Kasumi-1 (cell line): ENCODE results near the gene TTK.

Source experiments
- DNase-seq, 2 experiments: peaks; one replicate each; lab custom pipeline; 2025; lab: John Stamatoyannopoulos, UW

The TTK gene

GRCh38 chr6:80004173-80005072 is at the start of gene TTK:
Gene TTK (plus strand): TSS chr6:80004649. CDS start chr6:80005844, 1,195 bp downstream.
- peak; percentile 99 for DNase-seq

GRCh38 chr6:79954849-79955248 is 49.6 kb upstream of the TTK start:
- peak; percentile 25 to 29 for DNase-seq

- DNase-seq = no peak
Measured at GRCh38 chr6:79964607-79965081, 39.8 kb upstream of the TTK start.

GRCh38 chr6:79967178-79967577 is 37.3 kb upstream of the TTK start:
- no peak for DNase-seq

- no peak for DNase-seq
Measured at GRCh38 chr6:79969784-79970183, 34.7 kb upstream of the TTK start.

- DNase-seq = no peak
Measured at GRCh38 chr6:79971193-79971592, 33.3 kb upstream of the TTK start.

GRCh38 chr6:79981652-79982051 is 22.8 kb upstream of the TTK start:
- no peak for DNase-seq

- peak in 1 of 2 experiments; percentile 19 for DNase-seq
Measured at GRCh38 chr6:79984261-79984660, 20.2 kb upstream of the TTK start.

- no peak for DNase-seq
Measured at GRCh38 chr6:79985128-79985527, 19.3 kb upstream of the TTK start.

GRCh38 chr6:79989641-79990040 is 14.8 kb upstream of the TTK start:
- no peak for DNase-seq

- DNase-seq = no peak
Measured at GRCh38 chr6:79993012-79993910, 11.2 kb upstream of the TTK start.

GRCh38 chr6:79993911-79994309 is 10.5 kb upstream of the TTK start:
- DNase-seq = no peak

- DNase-seq = no peak
Measured at GRCh38 chr6:79997728-79998127, 6.7 kb upstream of the TTK start.

- DNase-seq = no peak
Measured at GRCh38 chr6:80001337-80001736, 3.1 kb upstream of the TTK start.

- DNase-seq = peak; percentile 53 to 82
Measured at GRCh38 chr6:80003826-80004172, 650 bp upstream of the TTK start.

- DNase-seq = no peak
Measured at GRCh38 chr6:80005406-80005805, 957 bp downstream of the TTK start.

GRCh38 chr6:80006541-80006940 is 2.1 kb downstream of the TTK start:
- DNase-seq = no peak

- no peak for DNase-seq
Measured at GRCh38 chr6:80009531-80009930, 5.1 kb downstream of the TTK start.

- DNase-seq = no peak
Measured at GRCh38 chr6:80010288-80010687, 5.8 kb downstream of the TTK start.

- no peak for DNase-seq
Measured at GRCh38 chr6:80015839-80016435, 11.5 kb downstream of the TTK start.

GRCh38 chr6:80020381-80021120 is 16.1 kb downstream of the TTK start:
- DNase-seq = no peak

GRCh38 chr6:80021131-80021530 is 16.7 kb downstream of the TTK start:
- DNase-seq = no peak
